ENCODE results near the gene FCHSD2. TPM values are rescaled to one million over a fixed set of nuclear protein-coding genes. Genes with fewer than 3 reads are reported as not detected.

The FCHSD2 gene
- total and polyA plus RNA-seq, 2 of the 8 experiments (the other 6 are each of a cell fraction or from before 2014, with no cell fraction given) = 4.1 to 7.8 TPM

DNA sequence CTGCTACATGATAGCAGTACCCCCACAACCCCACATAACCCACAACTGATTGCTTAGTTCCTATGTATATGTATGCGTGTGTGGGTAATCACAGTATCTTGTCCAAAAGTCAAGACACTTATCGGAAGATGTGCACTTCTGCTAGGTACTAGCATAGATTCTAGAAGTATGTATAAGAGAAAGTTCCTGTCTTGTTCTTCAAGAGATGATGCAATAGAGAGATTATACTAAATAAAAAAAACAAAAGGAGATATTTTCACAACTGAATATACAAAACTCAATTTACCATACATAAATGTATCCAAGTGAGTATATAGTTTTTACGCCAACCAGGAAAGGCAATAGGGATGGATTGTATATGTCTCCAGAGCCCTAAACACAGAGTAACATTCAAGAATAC, 112.0 kb downstream of the FCHSD2 start:
- Histone ChIP-seq H2BK15ac (ENCODE audit: low read length) (no peak overlapping the region), H4K8ac (ENCODE audit: extremely low read depth, insufficient read depth, low read length) (no peak overlapping the region), H2AK5ac (ENCODE audit: low read depth, low read length) (no peak overlapping the region), H4K91ac (replicated peaks; ENCODE audit: insufficient read length, low read length) (no peak overlapping the region), H3K9me3 (ENCODE audit: insufficient read depth in 2 of 2, low read depth in 1 of 2, low read length in 1 of 2) (peaks cover 7 to 17% of the 10 kb centered on the region in 2 experiments; a peak in 3 of 4 replicates), H3K18ac (ENCODE audit: extremely low read depth, low read length) (no peak overlapping the region), H3K4me1 (replicated peaks in 1 of 4; ENCODE audit: control insufficient read depth in 3 of 4, insufficient read depth in 4 of 4, low read length in 3 of 4) (peaks cover 0 to 3% (median 0%) of the 10 kb centered on the region in 4 experiments; a peak in 3 of 7 replicates), H2BK5ac (ENCODE audit: low read depth, low read length) (no peak overlapping the region), H3K56ac (replicated peaks; ENCODE audit: insufficient read length, low read depth, low read length) (no peak overlapping the region), H3K4me2 (ENCODE audit: insufficient read depth in 1 of 2, low read depth in 2 of 2, low read length in 2 of 2) (no peak overlapping the region), H4K20me1 (replicated peaks in 1 of 2; ENCODE audit: control insufficient read depth in 1 of 2, insufficient read depth in 2 of 2, low read length in 2 of 2) (no peaks in the 10 kb centered on the region), H3K27me3 (replicated peaks in 1 of 4; ENCODE audit: control insufficient read depth in 3 of 4, extremely low read depth in 1 of 4, insufficient read depth in 3 of 4, low read length in 3 of 4) (no peaks in the 10 kb centered on the region), H2BK120ac (replicated peaks; ENCODE audit: low read depth, low read length) (no peak overlapping the region), H3K4me3 (ENCODE audit: extremely low read depth in 1 of 4, insufficient read depth in 2 of 4, low read depth in 3 of 4, low read length in 4 of 4) (no peak overlapping the region), H2BK20ac (ENCODE audit: low read length) (no peak overlapping the region), H2BK12ac (ENCODE audit: low read depth, low read length) (no peak overlapping the region), H3K79me2 (ENCODE audit: control insufficient read depth in 1 of 2, insufficient read depth in 2 of 2, low read length in 2 of 2) (no peaks in the 10 kb centered on the region), H3K14ac (ENCODE audit: insufficient read length) (no peak overlapping the region), H2AFZ (ENCODE audit: low read length) (no peak overlapping the region), H3K23ac (ENCODE audit: insufficient read length) (no peak overlapping the region), H3K36me3 (ENCODE audit: control insufficient read depth in 2 of 4, insufficient read depth in 4 of 4, low read length in 3 of 4) (no peaks in the 10 kb centered on the region; a peak in 1 of 8 replicates), H3K79me1 (ENCODE audit: low read depth, low read length) (no peaks in the 10 kb centered on the region), H4K5ac (ENCODE audit: insufficient read length, low read depth, low read length) (no peak overlapping the region), H3K23me2 (ENCODE audit: low read depth, low read length) (no peaks in the 10 kb centered on the region), H3K9ac (replicated peaks in 1 of 4; ENCODE audit: extremely low read depth in 1 of 4, low read depth in 3 of 4, low read length in 3 of 4) (no peak overlapping the region), H3K4ac (replicated peaks; ENCODE audit: insufficient read length, low read depth, low read length) (no peak overlapping the region), H3K27ac (ENCODE audit: low read depth, low read length) (no peak overlapping the region)
- ChIA-PET CTCF (ENCODE audit: partially characterized antibody) (no interaction called here), POLR2A (ENCODE audit: partially characterized antibody) (no interaction called here)
- no peak for DNase-seq (ENCODE audit: low read depth in 1 of 2, low spot score in 2 of 2)
- FAIRE-seq = no peak
- 97% methylated on average over 3 of the region's 3 CpGs; no CpG with 5 or more reads in 1 of the 2 experiments for WGBS, 2 experiments (ENCODE audit: extremely low coverage in 1 of 2, insufficient coverage in 1 of 2, insufficient read length in 1 of 2, insufficient replicate concordance in 2 of 2, low coverage in 1 of 2, low lambda C conversion rate in 2 of 2, missing lambda C conversion rate in 1 of 2)
- TF ChIP-seq, protein P1, sequence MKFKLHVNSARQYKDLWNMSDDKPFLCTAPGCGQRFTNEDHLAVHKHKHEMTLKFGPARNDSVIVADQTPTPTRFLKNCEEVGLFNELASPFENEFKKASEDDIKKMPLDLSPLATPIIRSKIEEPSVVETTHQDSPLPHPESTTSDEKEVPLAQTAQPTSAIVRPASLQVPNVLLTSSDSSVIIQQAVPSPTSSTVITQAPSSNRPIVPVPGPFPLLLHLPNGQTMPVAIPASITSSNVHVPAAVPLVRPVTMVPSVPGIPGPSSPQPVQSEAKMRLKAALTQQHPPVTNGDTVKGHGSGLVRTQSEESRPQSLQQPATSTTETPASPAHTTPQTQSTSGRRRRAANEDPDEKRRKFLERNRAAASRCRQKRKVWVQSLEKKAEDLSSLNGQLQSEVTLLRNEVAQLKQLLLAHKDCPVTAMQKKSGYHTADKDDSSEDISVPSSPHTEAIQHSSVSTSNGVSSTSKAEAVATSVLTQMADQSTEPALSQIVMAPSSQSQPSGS (IDR thresholded peaks at IDR 0.05; ENCODE audit: low read length) = no peak
- TF ChIP-seq ASH2L (IDR thresholded peaks at IDR 0.05; ENCODE audit: low read length) = no peak
- TF ChIP-seq, protein P2, sequence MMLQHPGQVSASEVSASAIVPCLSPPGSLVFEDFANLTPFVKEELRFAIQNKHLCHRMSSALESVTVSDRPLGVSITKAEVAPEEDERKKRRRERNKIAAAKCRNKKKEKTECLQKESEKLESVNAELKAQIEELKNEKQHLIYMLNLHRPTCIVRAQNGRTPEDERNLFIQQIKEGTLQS (IDR thresholded peaks at IDR 0.05; ENCODE audit: insufficient read depth, low read depth, low read length) = no peak
- TF ChIP-seq CHD1 (IDR thresholded peaks at IDR 0.05; ENCODE audit: low read depth, low read length) = no peak
- no peak for TF ChIP-seq POLR2AphosphoS5 (IDR thresholded peaks at IDR 0.05; ENCODE audit: low read depth, low read length)
- no peak for TF ChIP-seq ZNF274 (IDR thresholded peaks at IDR 0.05; ENCODE audit: borderline replicate concordance, extremely low read depth, low read length)
- TF ChIP-seq MAFK (IDR thresholded peaks at IDR 0.05; ENCODE audit: low read depth, low read length) = no peak
- no peak for TF ChIP-seq SIX5 (IDR thresholded peaks at IDR 0.05; ENCODE audit: low read depth, low read length)
- no peak for TF ChIP-seq GTF2F1 (IDR thresholded peaks at IDR 0.05; ENCODE audit: borderline replicate concordance, low read depth, low read length)
- no peak for TF ChIP-seq NANOG (IDR thresholded peaks at IDR 0.05; ENCODE audit: insufficient read depth, low read depth, low read length, poor library complexity, severe bottlenecking)
- no peak for TF ChIP-seq SP4 (IDR thresholded peaks at IDR 0.05; ENCODE audit: low read length)
- TF ChIP-seq RBBP5 (IDR thresholded peaks at IDR 0.05; ENCODE audit: borderline replicate concordance, low read depth, low read length) = no peak
- no peak for TF ChIP-seq CHD2 (IDR thresholded peaks at IDR 0.05; ENCODE audit: low read length)
